Adrenal gland (tissue), 5 donors: ENCODE measurements around the gene EXD3.

Source experiments
- POLR2A ChIP-seq, 2 donors: fragments of 450-650 bp; IDR thresholded peaks; one replicate each; pipeline ENCODE4 v1.6.1; 2017; ENCODE audit warnings: antibody characterized with exemption in 2 of 2, mild to moderate bottlenecking in 2 of 2, moderate library complexity in 1 of 2
- TF ChIP-seq, protein P1 (sequence below), 6 experiments: fragments of 450-650 bp in 4 of 6; fragments of 200-600 bp in 2 of 6; sonication (generic) in 1 of 6; IDR thresholded peaks; 1 replicate in 5 of 6; 2 replicates in 1 of 6; pipeline versions ENCODE4 v1.5.1 to v1.8.0; 2016 to 2021; ENCODE audit warnings: antibody characterized with exemption in 6 of 6, mild to moderate bottlenecking in 2 of 6, moderate library complexity in 1 of 6
- donor health status: DM: no; HTN: no; CAD: no.

DNA sequence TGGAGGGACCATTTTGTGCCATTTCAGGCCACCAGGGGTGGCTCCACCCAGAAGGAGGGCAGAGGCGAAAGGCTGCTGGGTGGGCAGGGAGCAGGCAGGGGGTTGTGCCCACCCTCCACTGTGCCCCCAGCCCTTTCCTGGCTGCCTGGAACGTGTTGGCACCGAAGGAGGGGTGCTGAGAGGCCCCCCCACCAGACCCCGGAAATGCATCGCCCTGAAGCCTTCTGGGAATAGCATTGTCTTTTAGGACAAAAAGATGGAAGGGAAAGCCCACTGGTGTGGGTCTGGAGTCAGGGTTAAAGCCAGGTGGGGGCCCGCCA is 5.3 kb upstream of the EXD3 start:
- TF ChIP-seq, protein P1, sequence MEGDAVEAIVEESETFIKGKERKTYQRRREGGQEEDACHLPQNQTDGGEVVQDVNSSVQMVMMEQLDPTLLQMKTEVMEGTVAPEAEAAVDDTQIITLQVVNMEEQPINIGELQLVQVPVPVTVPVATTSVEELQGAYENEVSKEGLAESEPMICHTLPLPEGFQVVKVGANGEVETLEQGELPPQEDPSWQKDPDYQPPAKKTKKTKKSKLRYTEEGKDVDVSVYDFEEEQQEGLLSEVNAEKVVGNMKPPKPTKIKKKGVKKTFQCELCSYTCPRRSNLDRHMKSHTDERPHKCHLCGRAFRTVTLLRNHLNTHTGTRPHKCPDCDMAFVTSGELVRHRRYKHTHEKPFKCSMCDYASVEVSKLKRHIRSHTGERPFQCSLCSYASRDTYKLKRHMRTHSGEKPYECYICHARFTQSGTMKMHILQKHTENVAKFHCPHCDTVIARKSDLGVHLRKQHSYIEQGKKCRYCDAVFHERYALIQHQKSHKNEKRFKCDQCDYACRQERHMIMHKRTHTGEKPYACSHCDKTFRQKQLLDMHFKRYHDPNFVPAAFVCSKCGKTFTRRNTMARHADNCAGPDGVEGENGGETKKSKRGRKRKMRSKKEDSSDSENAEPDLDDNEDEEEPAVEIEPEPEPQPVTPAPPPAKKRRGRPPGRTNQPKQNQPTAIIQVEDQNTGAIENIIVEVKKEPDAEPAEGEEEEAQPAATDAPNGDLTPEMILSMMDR (IDR thresholded peaks at IDR 0.05) = no peak
- TF ChIP-seq POLR2A (IDR thresholded peaks at IDR 0.05) = no peak
